Coronary artery (tissue), 2 donors: Measurements from ENCODE around the gene ATP1A4.
A peak's percentile ranks its signal among the peaks of the same experiment; 100 is the strongest.

Source experiments
- DNase-seq: peaks from one replicate; pipeline ENCODE4 v3.0.0-alpha.2; 2017; ENCODE audit warnings: low spot score
- H3K27ac ChIP-seq, 2 donors: fragments of 200-600 bp; sonication (generic); one replicate each; pipeline ENCODE4 v1.5.1; 2016 to 2019
- H3K4me3 ChIP-seq: fragments of 200-600 bp; sonication (generic); 2 replicates; pipeline ENCODE4 v1.5.1; 2016; ENCODE audit warnings: mild to moderate bottlenecking, moderate library complexity
- CTCF ChIP-seq: fragments of 200-600 bp; sonication (generic); IDR thresholded peaks from one replicate; pipeline ENCODE4 v1.5.1; 2019; ENCODE audit warnings: antibody characterized with exemption

ATP1A4 gene

GRCh38 chr1:160193091-160193819 is 41.9 kb downstream of the ATP1A4 start:
- TF ChIP-seq CTCF = peak; percentile 97
- no peak overlapping the region for H3K4me3 ChIP-seq
- no peak overlapping the region for H3K27ac ChIP-seq
- DNase-seq = peak; percentile 87

- no peak overlapping the region for H3K27ac ChIP-seq
- H3K4me3 ChIP-seq = no peak overlapping the region
- DNase-seq = no peak
- no peak for TF ChIP-seq CTCF
Observed at GRCh38 chr1:160193832-160194736, 42.7 kb downstream of the ATP1A4 start.

- no peak for DNase-seq
- H3K4me3 ChIP-seq = no peak overlapping the region
- no peak for TF ChIP-seq CTCF
- H3K27ac ChIP-seq = no peak overlapping the region
Observed at GRCh38 chr1:160194737-160195059, 43.3 kb downstream of the ATP1A4 start.

GRCh38 chr1:160196143-160196542 is 44.7 kb downstream of the ATP1A4 start:
- Histone ChIP-seq H3K4me3 (no peak overlapping the region), H3K27ac (no peak overlapping the region)
- DNase-seq = no peak
- TF ChIP-seq CTCF = no peak

- no peak for TF ChIP-seq CTCF
- DNase-seq = no peak
- no peak overlapping the region for H3K4me3 ChIP-seq
- H3K27ac ChIP-seq = no peak overlapping the region
Observed at GRCh38 chr1:160197231-160197630, 45.8 kb downstream of the ATP1A4 start.

GRCh38 chr1:160200786-160201185 is 49.4 kb downstream of the ATP1A4 start:
- no peak overlapping the region for H3K4me3 ChIP-seq
- H3K27ac ChIP-seq = no peak overlapping the region
- no peak for DNase-seq
- TF ChIP-seq CTCF = no peak
